Trophoblast cell (in vitro differentiated cells and primary cell): Measurements from ENCODE around the gene APOL1.
A peak's percentile ranks its signal among the peaks of the same experiment; 100 is the strongest.

Source experiments
- DNase-seq, 2 donors: peaks; one replicate each; pipeline ENCODE4 v3.0.0-alpha.2; 2016
- H2AFZ ChIP-seq: 2 replicates; pipeline ENCODE4 v1.6.1; 2013; ENCODE audit warnings: low read length, moderate library complexity, mild to moderate bottlenecking; ENCODE audit not compliant: insufficient read depth, poor library complexity
- H2AK5ac ChIP-seq: 2 replicates; pipeline ENCODE4 v1.6.1; 2013; ENCODE audit warnings: mild to moderate bottlenecking, low read length
- H2BK120ac ChIP-seq: 2 replicates; pipeline ENCODE4 v1.6.1; 2013; ENCODE audit warnings: low read length, mild to moderate bottlenecking, moderate library complexity; ENCODE audit not compliant: insufficient read depth, poor library complexity
- H2BK12ac ChIP-seq: 2 replicates; pipeline ENCODE4 v1.6.1; 2013; ENCODE audit warnings: mild to moderate bottlenecking, low read length, moderate library complexity
- H2BK5ac ChIP-seq: 2 replicates; pipeline ENCODE4 v1.6.1; 2013; ENCODE audit warnings: low read length, low read depth, moderate library complexity, mild to moderate bottlenecking; ENCODE audit not compliant: poor library complexity
- H3K14ac ChIP-seq: 2 replicates; pipeline ENCODE4 v1.6.1; 2013; ENCODE audit warnings: mild to moderate bottlenecking, low read length
- H3K18ac ChIP-seq: 2 replicates; pipeline ENCODE4 v1.6.1; 2013; ENCODE audit warnings: mild to moderate bottlenecking, low read length
- H3K23ac ChIP-seq: 2 replicates; pipeline ENCODE4 v1.6.1; 2013; ENCODE audit warnings: low read length
- H3K27ac ChIP-seq: 2 replicates; pipeline ENCODE4 v1.5.1; 2013; ENCODE audit warnings: low read depth, mild to moderate bottlenecking, inconsistent platforms, low read length, moderate library complexity
- H3K27me3 ChIP-seq: 2 replicates; pipeline ENCODE4 v1.6.1; 2013; ENCODE audit warnings: inconsistent platforms, mild to moderate bottlenecking, low read length, moderate library complexity; ENCODE audit not compliant: insufficient read depth
- H3K36me3 ChIP-seq, 2 experiments: 1 replicate in 1 of 2; 2 replicates in 1 of 2; pipeline ENCODE4 v1.6.1; 2013; ENCODE audit warnings: low read length in 2 of 2, mild to moderate bottlenecking in 2 of 2, moderate library complexity in 1 of 2; ENCODE audit not compliant: insufficient read depth in 2 of 2, control insufficient read depth in 1 of 2
- H3K4ac ChIP-seq: 2 replicates; pipeline ENCODE4 v1.6.1; 2013; ENCODE audit warnings: low read depth, mild to moderate bottlenecking, low read length, moderate library complexity
- H3K4me1 ChIP-seq, 2 experiments: 1 replicate in 1 of 2; 2 replicates in 1 of 2; pipeline ENCODE4 v1.6.1; 2013; ENCODE audit warnings: low read length in 2 of 2, mild to moderate bottlenecking in 2 of 2, moderate library complexity in 1 of 2; ENCODE audit not compliant: insufficient read depth in 2 of 2, control insufficient read depth in 1 of 2
- H3K4me2 ChIP-seq: 2 replicates; pipeline ENCODE4 v1.6.1; 2013; ENCODE audit warnings: inconsistent platforms, mild to moderate bottlenecking, low read length, moderate library complexity
- H3K4me3 ChIP-seq: 2 replicates; pipeline ENCODE4 v1.5.1; 2013; ENCODE audit warnings: mild to moderate bottlenecking, low read depth, low read length, inconsistent platforms
- H3K79me1 ChIP-seq: one replicate; pipeline ENCODE4 v1.6.1; 2013; ENCODE audit warnings: low read length
- H3K79me2 ChIP-seq: 2 replicates; pipeline ENCODE4 v1.6.1; 2013; ENCODE audit warnings: low read length, mild to moderate bottlenecking; ENCODE audit not compliant: control insufficient read depth, insufficient read depth, poor library complexity
- H3K9ac ChIP-seq: 2 replicates; pipeline ENCODE4 v1.6.1; 2013; ENCODE audit warnings: mild to moderate bottlenecking, low read length
- H3K9me3 ChIP-seq: 2 replicates; pipeline ENCODE4 v1.6.1; 2013; ENCODE audit warnings: low read depth, mild to moderate bottlenecking, control low read depth, inconsistent platforms, low read length; ENCODE audit not compliant: insufficient read depth
- H4K12ac ChIP-seq: 2 replicates; pipeline ENCODE4 v1.6.1; 2013; ENCODE audit warnings: low read depth, mild to moderate bottlenecking, low read length, moderate library complexity
- H4K8ac ChIP-seq: 2 replicates; pipeline ENCODE4 v1.6.1; 2013; ENCODE audit warnings: low read depth, mild to moderate bottlenecking, low read length, moderate library complexity
- H4K91ac ChIP-seq: one replicate; pipeline ENCODE4 v1.6.1; 2013; ENCODE audit warnings: low read depth, mild to moderate bottlenecking, low read length, moderate library complexity
- WGBS: extraction: QIAGEN DNeasy Blood & Tissue Kit; methylation state at CpG from one replicate; pipeline ENCODE4 v1.1.7; 2013; ENCODE audit warnings: missing lambda C conversion rate; ENCODE audit not compliant: insufficient read length, insufficient coverage; ENCODE audit errors: extremely low coverage; 5-methylcytosine and 5-hydroxymethylcytosine counted together

APOL1 gene

DNA sequence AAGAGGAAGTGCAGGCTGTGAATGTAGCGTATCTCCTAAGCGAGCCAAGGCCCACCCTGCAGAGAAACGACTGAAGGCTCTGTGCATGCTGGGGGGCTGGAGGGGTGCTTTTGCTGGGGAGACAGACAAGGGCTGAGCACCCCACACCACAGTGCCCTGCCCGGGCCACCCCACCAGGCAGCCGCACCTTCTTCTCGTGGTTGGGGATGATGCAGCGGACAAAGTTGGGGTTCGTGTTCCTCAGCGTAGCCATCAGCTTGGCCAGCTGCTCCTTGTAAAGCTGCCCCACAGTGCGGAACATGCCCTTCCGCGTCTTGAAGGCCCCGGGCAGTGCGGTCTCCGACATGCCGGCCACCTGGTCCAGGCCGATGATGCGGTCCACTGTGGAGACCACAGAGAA is 53.3 kb downstream of the APOL1 start:
- Histone ChIP-seq H4K8ac (no peak overlapping the region), H3K4ac (no peak overlapping the region), H3K4me2 (no peak overlapping the region), H3K14ac (no peak overlapping the region), H3K4me1 (no peaks in the 10 kb centered on the region), H2BK12ac (no peak overlapping the region), H4K12ac (no peak overlapping the region), H3K9me3 (peaks cover 7% of the 10 kb centered on the region), H3K18ac (peak overlapping the region; percentile 22), H2AK5ac (no peak overlapping the region), H2AFZ (no peak overlapping the region), H3K23ac (no peak overlapping the region), H4K91ac (no peak overlapping the region), H3K4me3 (no peak overlapping the region), H2BK120ac (no peak overlapping the region), H3K79me1 (no peaks in the 10 kb centered on the region), H3K79me2 (no peaks in the 10 kb centered on the region), H3K9ac (no peak overlapping the region), H2BK5ac (no peak overlapping the region), H3K27ac (no peak overlapping the region), H3K36me3 (peaks cover 82 to 88% of the 10 kb centered on the region in 2 experiments), H3K27me3 (no peaks in the 10 kb centered on the region)
- no peak for DNase-seq
- no CpG with 5 or more reads among the region's 18 CpGs for WGBS

DNA sequence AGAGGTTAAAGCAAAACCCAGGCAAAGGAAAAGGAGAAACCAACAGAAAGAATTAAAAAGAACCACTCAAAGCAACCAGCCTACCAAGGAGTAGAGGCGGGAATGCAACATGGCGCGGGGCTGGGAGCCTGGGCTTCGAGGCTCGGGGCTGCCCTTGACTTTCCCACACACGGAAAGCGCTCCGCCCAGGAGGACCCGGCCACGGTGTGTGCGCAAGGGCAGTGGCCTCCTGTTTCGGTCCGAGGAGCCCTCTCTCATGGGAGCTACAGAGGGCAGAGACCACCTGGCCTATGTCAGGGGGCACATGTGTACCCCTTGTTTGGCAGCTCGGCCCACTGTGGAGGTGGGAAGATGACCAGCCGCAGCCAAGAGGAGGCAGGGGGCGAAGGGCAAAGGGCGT is 55.9 kb downstream of the APOL1 start:
- Histone ChIP-seq H2BK12ac (no peak overlapping the region), H4K8ac (peak overlapping the region; percentile 34), H3K27ac (no peak overlapping the region), H4K91ac (no peak overlapping the region), H3K27me3 (no peaks in the 10 kb centered on the region), H2AK5ac (no peak overlapping the region), H4K12ac (no peak overlapping the region), H3K9ac (no peak overlapping the region), H3K23ac (no peak overlapping the region), H2BK5ac (no peak overlapping the region), H3K14ac (no peak overlapping the region), H3K9me3 (peaks cover 5% of the 10 kb centered on the region), H3K18ac (no peak overlapping the region), H2BK120ac (no peak overlapping the region), H3K4me2 (no peak overlapping the region), H2AFZ (no peak overlapping the region), H3K4me1 (no peaks in the 10 kb centered on the region), H3K4ac (no peak overlapping the region), H3K79me2 (no peaks in the 10 kb centered on the region), H3K36me3 (peaks cover 82 to 89% of the 10 kb centered on the region in 2 experiments), H3K4me3 (no peak overlapping the region), H3K79me1 (no peaks in the 10 kb centered on the region)
- no peak for DNase-seq
- WGBS: no CpG with 5 or more reads among the region's 17 CpGs

DNA sequence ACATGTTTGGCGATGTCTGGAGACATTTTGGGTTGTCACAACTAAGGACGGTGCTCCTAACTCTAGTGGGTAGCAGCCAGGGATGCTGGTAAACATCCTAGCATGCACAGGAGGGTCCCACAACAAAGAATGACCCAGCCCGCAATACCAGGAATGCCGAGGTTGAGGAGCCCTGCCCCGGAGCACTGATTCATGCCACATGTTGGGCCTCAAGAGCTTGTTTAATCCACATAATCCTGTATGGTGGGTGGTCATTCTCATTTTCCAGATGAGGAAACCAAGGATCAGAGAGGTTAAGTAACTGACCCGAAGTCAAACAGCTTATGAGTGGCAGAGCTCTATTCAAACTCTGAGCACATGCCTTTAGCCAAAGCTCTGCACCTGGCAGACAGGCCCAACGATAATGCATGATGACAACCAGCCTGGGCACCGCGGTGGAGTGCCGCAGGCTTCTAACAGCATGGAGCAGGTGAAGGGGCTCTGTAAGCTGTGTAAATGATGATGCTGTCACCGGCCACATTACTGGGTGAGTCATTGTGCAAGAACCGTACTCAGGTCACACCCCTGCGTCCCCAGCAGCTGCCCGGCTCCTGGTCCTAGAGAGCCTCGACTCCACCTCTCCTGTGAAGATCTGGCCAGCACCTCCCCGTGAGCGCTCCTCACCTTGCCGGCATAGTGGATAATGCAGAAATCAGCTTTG is 58.6 kb downstream of the APOL1 start:
- H3K4me3 ChIP-seq: no peak overlapping the region
- H2AK5ac ChIP-seq: no peak overlapping the region
- H2BK120ac ChIP-seq: no peak overlapping the region
- peaks cover 77 to 84% of the 10 kb centered on the region in 2 experiments for H3K36me3 ChIP-seq
- no peak overlapping the region for H3K4me2 ChIP-seq
- no peak overlapping the region for H2BK5ac ChIP-seq
- H4K91ac ChIP-seq: no peak overlapping the region
- no peaks in the 10 kb centered on the region for H3K4me1 ChIP-seq
- no peak overlapping the region for H3K27ac ChIP-seq
- H2AFZ ChIP-seq: no peak overlapping the region
- no peak overlapping the region for H3K14ac ChIP-seq
- no CpG with 5 or more reads among the region's 18 CpGs for WGBS
- H3K23ac ChIP-seq: no peak overlapping the region
- no peak overlapping the region for H3K4ac ChIP-seq
- no peak overlapping the region for H4K12ac ChIP-seq
- no peak overlapping the region for H3K9ac ChIP-seq
- H3K9me3 ChIP-seq: peaks cover 1% of the 10 kb centered on the region
- no peak overlapping the region for H2BK12ac ChIP-seq
- no peaks in the 10 kb centered on the region for H3K27me3 ChIP-seq
- H4K8ac ChIP-seq: no peak overlapping the region
- no peaks in the 10 kb centered on the region for H3K79me1 ChIP-seq
- no peaks in the 10 kb centered on the region for H3K79me2 ChIP-seq
- DNase-seq: peak; percentile 54 to 61
- no peak overlapping the region for H3K18ac ChIP-seq

DNA sequence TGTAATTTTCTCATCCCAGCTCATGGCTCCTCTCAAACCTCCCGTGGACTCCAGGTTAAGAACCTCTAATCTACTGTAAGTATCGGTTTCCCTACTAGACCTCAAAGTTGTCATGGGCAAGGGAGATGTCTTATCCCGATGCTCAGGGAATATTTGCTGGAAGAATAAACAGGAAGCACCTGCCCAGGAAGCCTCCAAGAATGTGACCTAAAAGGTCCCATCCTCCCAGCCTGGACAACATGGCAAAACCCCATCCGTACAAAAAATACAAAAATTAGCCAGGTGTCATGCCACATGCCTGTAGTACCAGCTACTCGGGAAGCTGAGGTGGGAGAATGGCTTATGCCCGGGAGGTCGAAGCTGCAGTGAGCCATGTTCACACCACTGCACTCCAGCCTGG is 62.4 kb downstream of the APOL1 start:
- Histone ChIP-seq H3K4me2 (no peak overlapping the region), H3K4me3 (no peak overlapping the region), H3K36me3 (peaks cover 81 to 88% of the 10 kb centered on the region in 2 experiments), H4K91ac (no peak overlapping the region), H2BK5ac (no peak overlapping the region), H3K9ac (no peak overlapping the region), H3K18ac (no peak overlapping the region), H3K79me2 (no peaks in the 10 kb centered on the region), H4K8ac (no peak overlapping the region), H3K4ac (no peak overlapping the region), H3K27me3 (no peaks in the 10 kb centered on the region), H3K9me3 (peaks cover 4% of the 10 kb centered on the region), H2AK5ac (no peak overlapping the region), H4K12ac (no peak overlapping the region), H3K23ac (no peak overlapping the region), H3K27ac (no peak overlapping the region), H2BK12ac (no peak overlapping the region), H2BK120ac (no peak overlapping the region), H3K4me1 (no peaks in the 10 kb centered on the region), H2AFZ (no peak overlapping the region), H3K79me1 (no peaks in the 10 kb centered on the region), H3K14ac (no peak overlapping the region)
- DNase-seq: no peak
- no CpG with 5 or more reads among the region's 7 CpGs for WGBS
